ENCODE measurements around the gene CLDN4.
"Not testable (repeated sequence)": the region's sequence is repeated elsewhere in the genome, so short reads cannot be mapped to it uniquely, and the experiment has no call there.

Gene CLDN4

DNA sequence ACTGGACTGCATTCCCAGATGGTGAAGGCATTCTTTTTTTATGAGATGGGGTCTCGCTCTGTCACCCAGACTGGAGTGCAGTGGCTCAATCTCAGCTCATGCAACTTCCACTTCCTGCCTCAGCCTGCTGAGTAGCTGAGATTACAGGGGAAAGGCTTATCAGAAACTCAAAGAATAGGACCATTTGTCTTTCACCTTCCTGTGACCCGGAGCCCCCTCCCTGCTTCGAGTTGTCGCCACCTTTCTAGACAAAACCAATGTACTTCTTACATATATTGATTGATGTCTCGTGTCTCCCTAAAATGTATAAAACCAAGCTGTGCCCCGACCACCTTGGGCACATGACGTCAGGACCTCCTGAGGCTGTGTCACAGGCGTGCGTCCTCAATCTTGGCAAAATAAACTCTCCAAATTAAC, 13.3 kb downstream of the CLDN4 start:
- DNase-seq, result no peak

DNA sequence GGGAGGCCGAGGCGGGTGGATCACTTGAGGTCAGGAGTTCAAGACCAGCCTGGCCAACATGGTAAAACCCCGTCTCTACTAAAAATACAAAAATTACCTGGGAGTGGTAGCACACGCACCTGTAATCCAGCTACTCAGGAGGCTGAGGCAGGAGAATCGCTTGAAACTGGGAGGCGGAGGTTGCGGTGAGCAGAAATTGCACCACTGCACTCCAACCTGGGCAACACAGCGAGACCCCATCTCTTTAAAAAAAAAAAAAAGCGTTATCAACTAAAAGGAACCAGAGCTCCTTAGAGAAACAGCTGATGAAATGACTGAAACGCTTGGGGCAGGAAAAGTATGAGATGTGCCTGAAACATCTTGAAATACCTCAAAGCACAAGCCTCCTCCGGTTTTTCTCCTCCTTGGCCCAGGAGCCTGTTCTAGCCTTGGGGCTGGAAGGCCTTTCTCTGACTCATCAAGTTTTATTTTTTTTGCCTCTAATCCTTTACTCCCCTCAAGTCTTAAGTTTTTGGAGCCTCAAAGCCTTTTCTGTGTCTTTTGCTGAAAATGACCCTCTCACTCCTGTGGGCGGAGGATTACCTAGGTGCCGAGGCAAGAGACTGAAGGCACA, 14.2 kb downstream of the CLDN4 start:
- DNase-seq, result no peak

DNA sequence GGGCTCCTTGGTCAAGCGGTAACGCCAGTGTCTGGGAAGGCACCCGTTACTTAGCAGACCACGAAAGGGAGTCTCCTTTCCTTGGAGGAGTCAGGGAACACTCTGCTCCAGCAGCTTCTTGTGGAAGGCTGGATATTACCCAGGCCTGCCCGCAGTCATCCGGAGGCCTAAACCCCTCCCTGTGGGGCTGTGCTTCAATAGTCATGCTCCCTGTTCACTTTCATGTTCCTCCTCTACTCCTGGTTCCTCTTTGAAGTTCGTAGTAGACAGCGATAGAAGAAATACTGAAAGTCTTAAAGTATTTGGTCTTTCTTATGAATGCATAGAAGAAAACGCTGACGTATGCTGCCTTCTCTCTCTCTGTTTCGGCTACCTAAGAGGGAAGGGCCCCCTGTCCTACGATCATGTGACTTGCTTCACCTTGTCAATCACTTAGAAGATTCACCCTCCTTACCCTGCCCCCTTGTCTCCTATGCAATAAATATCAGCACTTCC, 15.0 kb downstream of the CLDN4 start:
- not testable (repeated sequence) for DNase-seq

DNA sequence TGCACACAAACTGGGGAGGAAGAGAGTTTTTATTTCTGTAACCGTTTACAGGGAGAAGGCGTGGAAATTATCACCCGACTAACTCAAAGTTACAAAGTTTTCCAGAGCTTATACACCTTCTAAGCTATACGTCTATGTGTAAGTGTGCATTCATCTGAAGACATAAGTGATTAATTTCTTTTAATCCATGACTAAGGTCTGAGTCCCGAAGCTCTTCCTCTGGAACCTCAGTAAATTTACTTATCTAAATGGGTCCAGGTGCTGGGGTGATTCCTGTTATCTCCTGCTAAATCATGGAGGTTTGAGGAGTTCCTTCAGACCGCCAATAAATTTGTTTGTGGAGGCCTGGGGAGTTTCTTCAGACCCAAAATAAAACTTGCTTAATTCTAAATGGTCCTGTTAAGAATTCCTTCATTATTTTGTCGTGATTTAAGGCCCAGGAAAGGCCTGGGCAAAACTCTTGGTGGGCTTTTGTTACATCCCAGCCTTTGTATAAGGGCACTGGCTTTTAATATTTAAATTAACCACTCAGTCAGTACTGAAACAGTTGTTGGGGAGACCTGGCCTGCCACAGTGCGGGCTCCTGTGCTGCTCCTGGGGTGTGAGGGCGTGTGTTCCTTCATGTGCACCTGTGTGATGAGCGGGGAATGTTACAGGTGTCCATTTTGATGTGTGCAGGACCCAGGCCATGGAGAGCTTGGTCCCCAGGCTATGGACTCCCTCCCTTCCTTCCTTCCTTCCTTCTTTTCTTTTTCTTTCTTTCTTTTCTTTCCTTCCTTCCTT, 17.3 kb downstream of the CLDN4 start:
- no peak for DNase-seq

DNA sequence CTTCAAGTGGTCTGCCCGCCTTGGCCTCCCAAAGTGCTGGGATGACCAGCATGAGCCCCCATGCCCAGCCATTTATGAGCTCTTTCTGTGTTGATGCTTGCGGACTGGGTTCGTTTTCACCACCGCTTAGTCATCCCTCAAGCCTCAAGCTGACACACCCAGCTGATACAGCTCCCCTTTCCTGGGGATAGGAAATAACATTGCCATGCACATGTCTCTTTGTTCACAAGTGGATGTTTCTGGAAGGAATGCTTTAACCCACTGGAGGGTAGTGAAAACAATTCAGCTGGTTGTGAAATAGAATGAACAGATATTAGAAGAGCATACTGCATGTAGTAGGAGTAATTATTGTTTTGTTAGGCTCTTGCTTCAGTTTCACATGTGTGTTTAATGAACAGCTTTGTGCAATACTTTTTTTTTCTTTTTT, 20.0 kb downstream of the CLDN4 start:
- DNase-seq, result no peak

DNA sequence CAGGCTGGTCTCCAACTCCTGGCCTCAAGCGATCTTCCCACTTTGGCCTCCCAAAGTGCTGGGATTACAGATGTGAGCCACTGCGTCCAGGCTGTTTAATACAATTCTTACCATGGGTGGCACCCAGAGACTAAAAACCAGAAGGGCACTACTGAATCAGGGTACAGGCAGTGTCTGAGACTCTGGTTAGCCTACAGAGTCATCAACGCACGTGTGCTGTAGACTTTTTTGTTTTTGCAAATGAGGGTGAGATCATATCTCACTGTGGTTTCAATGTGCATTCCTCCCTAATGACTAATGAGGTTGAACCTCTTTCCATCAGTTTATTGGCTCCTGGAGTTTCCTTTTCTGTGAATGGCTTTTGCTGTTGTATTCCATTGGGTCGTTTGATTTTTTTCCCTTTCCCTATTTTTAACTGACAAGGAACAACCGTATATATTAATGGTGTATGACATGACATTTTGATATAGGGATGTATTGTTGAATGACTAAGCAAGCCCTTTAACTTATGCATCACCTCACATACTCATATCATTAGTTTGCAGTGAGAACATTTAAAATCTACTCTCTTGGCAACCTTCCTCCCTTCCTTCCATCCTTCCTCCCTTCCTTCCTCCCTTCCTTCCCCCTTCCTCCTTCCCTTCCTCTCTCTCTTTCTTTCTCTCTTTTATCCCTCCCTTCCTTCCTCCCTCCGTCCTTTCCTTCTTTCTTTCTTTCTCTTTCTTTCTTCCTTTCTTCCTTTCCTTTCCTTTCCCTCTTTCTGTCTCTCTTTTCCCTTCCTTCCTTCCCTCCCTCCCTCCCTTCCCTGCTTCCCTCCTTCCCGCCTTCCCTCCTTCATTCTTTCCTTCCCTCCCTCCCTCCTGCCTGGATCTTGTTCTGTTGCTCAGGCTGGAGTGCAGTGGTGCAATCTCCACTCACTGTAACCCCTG, 20.9 kb downstream of the CLDN4 start:
- DNase-seq, result no peak

DNA sequence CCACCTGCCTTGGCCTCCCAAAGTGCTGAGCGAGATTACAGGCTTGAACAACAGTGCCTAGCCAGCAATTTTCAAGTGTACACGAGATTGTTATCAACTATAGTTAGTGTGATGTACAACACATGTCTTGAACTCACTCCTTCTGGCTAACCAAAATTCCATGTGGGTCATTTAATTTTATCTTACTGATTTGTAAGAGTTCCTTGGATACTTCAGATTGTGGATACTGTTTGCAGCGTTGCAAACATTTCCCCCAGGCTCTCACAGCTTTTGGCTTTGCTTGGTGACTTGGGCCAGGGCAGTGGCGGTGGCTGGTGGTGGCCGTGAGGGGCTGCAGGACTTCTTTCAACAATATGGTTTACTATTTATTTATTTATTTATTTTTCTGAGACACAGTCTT, 21.7 kb downstream of the CLDN4 start:
- DNase-seq, result no peak

DNA sequence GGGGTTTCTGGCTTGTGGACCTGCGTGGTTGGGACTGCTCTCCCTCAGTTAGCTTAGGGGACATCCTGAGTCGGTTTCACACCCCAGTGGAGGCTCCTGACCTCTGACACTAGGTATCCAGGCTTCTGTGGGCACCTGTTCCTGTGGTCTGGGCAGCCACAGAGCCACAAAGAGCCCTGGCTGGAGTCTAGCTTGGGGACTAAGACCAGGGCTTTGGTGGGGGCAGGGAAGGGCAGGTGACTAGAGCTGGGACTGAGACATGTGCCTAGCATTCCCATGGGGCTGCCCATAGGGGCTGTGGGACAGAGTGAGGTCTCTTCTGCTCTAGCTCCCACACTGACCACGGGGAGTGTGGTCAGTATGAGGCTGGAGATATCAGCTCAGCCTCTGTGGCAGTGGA, 26.1 kb downstream of the CLDN4 start:
- DNase-seq, result no peak

DNA sequence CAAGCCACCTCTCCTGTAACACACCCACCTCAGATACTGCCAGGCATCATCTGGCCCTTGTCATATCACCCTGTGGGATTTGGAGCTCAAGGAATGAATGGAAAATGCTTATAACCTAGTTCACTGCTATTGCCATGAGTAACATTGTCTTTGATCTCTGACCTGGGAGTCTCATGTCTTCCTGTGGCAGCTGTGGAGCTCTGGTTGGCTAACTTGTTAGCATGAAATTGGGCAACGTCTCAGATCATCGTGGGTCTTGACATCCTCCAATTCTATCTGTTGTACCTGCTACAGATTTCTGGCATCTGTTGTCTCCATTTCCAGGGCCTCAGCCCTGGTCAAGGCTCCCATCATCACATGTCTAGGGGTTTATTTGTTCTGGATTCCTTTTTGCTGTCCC, 28.0 kb downstream of the CLDN4 start:
- DNase-seq, result no peak

DNA sequence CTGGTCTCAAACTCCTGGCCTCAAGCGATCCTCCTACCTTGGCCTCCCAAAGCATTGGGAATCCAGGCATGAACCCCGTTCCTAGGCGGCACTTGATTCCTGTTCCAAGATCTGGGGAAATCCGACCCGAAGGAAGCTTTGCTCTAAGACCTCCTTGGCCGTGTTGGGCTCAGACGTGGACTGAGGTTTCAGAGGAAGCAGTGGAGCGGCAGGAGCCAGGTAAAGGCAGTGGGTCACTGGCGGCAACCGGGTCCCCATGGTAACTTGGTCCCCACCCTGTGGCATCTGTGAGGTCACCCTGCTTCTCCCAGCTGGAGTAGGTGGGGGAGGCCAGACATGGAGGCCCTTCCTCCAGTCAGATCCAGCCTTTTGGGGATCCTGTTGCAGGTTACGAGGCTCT, 30.1 kb downstream of the CLDN4 start, which contains the start of gene TMEM270:
TMEM270 (plus strand) TSS at position 301 of the 400 bp plus-strand sequence; CDS start at position 337, 36 bp downstream.
- DNase-seq, result no peak

DNA sequence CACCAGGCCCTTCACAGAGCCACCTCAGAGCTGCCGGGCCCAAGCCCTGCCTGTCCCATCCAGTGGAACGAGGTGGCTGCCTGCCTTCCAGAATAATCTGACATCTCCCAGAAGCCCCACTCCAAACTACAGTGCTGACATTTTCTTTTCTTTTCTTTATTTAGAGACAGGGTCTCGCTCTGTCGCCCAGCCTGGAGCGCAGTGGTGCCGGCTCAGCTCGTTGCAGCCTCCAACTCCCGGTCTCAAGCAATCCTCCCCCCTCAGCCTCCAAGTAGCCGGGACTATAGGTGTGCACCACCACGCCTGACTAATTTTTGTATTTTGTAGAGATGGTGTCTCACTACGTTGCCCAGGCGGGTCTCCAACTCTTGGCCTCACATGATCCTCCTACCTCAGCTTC, 30.5 kb downstream of the CLDN4 start:
- DNase-seq, result no peak

DNA sequence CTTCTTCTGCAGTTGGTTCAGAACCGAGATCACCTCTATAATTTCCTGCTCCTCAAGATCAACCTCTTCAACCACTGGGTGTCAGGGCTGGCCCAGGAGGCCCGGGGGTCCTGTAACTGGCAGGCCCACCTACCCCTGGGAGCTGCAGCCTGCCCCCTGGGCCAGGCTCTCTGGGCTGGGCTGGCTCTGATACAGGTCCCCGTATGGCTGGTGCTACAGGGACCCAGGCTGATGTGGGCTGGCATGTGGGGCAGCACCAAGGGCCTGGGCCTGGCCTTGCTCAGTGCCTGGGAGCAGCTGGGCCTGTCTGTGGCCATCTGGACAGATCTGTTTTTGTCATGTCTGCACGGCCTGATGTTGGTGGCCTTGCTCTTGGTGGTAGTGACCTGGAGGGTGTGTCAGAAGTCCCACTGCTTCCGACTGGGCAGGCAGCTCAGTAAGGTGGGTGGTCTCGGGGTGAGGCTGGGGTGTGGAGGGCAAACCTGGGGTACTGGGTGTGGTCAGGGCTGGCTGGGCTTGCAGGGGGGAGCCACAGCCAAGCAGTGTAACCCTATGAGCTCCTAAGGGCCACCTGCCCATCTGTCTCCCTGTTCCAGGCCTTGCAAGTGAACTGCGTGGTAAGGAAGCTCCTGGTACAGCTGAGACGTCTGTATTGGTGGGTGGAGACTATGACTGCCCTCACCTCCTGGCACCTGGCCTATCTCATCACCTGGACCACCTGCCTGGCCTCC, 34.4 kb downstream of the CLDN4 start:
- DNase-seq, result no peak

DNA sequence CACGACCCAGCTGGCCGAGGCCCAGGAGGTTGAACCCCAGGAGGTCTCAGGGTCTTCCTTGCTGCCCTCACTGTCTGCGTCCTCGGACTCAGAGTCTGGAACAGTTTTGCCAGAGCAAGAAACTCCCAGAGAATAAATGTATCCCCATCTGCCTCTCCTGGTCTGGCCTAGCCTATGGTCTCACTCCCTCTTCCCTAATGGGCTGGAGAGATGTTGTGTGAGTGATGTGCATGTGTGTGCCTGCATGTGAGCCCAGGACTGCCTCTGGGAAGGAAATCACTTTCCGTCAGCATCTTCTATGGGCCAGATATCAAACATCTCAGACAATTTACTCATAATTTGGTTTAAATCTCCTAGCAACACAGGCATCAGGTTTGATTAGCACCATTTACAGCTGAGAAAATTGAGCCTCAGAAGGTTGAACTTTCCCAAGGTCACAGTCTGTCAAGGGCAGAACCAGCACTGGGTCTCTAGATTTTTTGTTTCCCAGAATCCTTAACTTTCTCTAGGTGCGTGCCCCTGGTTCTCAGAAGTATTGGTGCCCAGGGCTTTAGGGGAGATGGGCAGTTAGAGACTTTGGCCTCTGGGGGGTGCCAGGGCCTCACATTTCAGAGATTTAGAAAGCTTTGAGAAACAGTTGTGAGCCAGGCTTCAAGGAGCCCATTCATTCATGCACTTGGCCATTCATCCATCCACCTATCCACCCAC, 35.1 kb downstream of the CLDN4 start:
- DNase-seq, result no peak

DNA sequence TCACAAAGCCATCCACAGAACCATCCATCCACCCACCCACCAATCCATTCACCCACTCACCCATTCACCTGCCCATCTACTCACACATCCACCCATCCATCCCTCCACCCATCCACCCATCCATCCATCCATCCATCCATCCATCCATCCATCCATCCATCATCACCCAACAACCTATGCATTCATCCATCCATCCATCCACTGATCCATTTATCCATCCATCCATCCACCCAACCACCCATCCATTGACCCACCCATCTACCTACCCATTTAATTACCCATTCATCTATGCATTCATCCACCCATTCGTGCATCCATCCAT, 35.6 kb downstream of the CLDN4 start:
- no peak for DNase-seq

DNA sequence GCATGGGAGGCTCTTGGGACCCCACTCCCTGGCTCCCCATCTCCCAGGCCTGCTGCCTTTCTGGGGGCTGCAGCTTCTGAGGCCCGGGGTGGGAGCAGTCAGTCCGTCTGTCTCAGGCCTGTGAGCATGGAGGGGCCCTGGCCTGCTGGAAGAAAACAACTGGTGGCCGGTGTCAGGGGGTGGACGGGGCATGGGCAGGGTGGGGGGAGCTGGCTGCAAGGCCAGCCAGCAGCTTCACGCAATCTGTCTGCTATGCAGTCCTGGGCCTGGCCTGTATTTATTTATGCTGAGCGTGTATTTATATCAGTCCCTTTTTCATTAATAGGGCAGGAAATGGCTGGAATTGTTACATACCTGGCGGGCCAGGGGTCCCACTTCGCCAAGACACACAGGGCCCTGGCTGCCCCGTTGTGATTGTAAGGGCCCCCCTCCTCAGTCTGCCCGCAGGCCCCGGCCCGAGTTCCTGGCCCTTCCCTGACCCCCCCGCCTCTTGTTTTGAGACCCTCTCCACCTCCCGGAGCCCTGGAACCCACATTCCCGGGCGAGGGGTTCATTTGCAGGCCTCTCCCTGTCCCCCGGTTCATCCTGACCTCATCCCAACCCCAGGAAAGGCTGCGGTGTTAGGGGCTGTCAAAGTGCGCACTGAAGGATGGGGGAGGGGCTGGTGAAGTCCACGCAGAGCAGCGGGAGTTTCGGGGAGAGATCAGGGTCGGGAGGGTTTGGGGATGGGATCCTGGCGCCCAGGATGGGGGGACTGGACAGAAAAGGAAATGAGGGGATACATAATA, 38.4 kb downstream of the CLDN4 start:
- DNase-seq, result no peak

DNA sequence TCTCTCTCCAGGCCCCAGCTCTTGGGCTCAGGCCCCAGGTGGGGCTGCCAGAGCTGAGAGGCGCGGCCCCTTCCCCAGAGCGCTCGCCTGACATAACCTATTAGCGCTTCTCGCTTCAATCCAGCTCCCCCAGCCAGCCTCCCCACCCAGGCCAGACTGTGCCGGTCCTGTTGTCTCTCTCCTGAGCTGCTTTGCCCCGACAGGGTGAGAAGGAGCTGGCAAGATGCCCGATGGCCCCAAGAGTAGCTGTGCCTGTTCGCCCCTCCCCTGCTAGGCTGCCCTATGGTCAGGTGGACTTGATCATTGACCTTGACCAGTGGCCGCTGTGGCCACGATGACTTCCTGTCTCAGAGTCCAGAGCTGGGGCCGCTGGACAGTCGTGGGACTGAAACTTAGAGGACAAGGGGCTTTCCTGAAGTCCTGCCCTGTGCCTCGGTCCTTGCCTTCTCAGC, 39.3 kb downstream of the CLDN4 start:
- no peak for DNase-seq

DNA sequence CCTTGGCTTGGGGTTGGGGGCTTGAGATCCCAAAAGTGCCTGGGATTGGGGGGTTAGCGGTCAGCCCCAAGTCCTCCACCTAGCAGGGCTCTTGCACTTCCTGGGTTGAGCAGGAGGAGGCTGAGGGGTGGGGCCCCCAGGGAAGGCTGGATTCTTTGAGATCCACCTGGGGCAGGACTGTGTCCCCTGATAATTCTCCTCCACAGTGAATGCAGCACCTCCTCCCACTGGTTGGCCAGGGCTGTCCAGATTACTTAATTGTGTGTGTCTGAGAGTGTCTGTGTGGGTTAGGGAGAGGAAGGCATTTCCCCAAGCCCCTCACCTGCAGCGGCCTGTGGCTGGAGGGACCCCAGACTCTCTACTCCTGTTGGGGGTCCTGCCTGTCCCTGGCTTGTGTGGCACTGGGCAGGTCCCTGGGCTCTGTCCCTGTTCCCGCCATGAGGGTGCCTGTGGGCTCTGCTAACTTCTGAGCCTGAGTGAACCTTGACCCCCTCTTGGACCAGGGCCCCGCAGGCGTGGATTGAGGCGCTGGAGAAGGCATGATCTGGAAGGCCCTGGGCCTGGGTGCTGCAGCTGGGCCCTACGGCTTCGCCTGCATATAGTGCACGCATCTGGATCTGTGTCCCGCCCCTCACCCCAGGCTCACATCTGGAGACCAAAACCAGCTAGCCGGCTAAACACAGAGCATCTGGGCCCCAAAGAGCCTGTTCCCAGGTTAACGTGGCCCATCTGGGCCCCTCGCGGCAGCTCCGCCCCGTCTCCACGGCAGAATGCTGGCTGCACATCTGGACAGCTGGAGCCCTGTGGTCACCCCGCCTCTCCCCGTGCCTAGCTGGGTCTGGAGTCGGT, 40.6 kb downstream of the CLDN4 start:
- DNase-seq, result no peak

DNA sequence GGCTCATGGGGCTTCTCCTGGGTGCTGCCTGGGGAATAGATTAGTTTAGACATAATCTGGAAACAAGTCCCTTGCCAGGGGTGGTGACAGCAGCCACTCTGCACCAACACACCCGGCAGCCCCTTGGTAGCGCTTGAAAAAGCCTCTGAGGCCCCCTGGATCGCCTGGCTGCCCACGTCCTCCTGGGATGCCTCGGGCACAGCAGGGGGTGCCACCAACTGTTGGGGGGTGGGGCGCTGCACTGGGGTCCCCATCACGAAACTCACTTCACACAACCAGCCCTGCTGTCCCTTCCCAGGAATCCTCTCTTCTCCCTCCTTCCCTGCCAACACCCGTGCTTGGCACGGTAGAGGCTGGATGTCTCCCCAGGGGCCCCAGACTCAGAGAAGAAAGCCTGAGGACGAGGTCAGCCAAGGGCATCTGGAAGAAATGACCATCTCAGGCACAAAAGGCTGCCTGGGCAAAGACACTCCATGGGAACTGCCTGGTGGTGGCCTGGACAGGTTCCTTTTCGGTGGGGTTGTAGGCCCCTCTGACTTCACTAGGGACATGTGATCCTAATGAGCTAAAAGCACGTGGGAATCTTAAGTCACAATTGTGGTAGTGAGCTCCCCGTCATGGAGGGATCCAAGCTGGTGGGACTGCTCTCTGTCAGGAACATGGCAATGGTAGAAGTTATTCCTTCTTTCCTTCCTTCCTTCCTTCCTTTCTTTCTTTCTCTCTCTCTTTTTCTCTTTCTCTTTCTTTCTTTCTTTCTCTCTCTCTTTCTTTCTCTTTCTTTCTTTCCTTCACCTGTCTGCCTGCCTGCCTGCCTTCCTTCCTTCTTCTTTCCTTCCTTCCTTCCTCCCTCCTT, 41.5 kb downstream of the CLDN4 start:
- no peak for DNase-seq

DNA sequence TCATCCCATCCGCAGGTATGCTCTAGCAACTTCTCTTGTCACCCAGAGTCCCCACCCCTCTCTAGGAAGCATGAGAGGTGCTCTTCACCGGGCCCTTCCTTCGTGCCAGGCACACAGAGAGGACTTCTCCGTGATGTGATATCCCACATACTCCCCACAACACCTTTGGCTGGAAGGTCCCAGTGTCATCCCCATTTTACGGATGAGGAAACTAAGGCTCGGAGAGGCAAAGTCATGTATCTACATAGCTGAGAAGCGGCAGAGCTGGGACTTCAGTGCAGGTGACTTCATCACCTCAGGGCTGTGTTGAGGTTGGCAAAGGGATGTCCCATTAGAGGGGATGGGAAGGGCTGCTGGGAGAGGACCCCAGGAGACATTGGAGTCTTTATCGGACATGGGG, 45.6 kb downstream of the CLDN4 start:
- no peak for DNase-seq

Measured in activated effector memory CD4-positive, alpha-beta T cell treated with anti-CD3 and anti-CD28 coated beads, Interleukin-2, amount 50 U/mL, for 16 hours (primary cell).